ENCODE measurements around the gene CTTNBP2NL. TPM values are rescaled to one million over a fixed set of nuclear protein-coding genes. Genes with fewer than 3 reads are reported as not detected.
"Not testable (repeated sequence)": the region's sequence is repeated elsewhere in the genome, so short reads cannot be mapped to it uniquely, and the experiment has no call there.

CTTNBP2NL gene
- total RNA-seq, 1 donor from 2014 or later, result 24.8 TPM

- TF ChIP-seq POLR2AphosphoS5 (IDR thresholded peaks at IDR 0.05; ENCODE audit: insufficient read depth in 1 of 2, low read depth in 1 of 2), result no peak
- H3K36me3 ChIP-seq, result no peaks in the 10 kb centered on the region
- no peak for DNase-seq (ENCODE audit: extremely low spot score in 2 of 2)
- intact Hi-C loops (cut with DNase I), result no loop called here
- H3K4me3 ChIP-seq, result no peak overlapping the region
- H3K27me3 ChIP-seq, result no peaks in the 10 kb centered on the region
- H3K4me1 ChIP-seq, result peaks cover 31% of the 10 kb centered on the region
- H3K9me3 ChIP-seq, result no peaks in the 10 kb centered on the region
- H3K27ac ChIP-seq, result no peak overlapping the region
Measured at GRCh38 chr1:112448904-112449629, 53.1 kb downstream of the CTTNBP2NL start.

GRCh38 chr1:112449630-112449983 lies 53.6 kb downstream of the CTTNBP2NL start:
- TF ChIP-seq POLR2AphosphoS5 (IDR thresholded peaks at IDR 0.05; ENCODE audit: insufficient read depth in 1 of 2, low read depth in 1 of 2), result no peak
- TF ChIP-seq POLR2A (IDR thresholded peaks at IDR 0.05), result no peak
- no peak for TF ChIP-seq CTCF (IDR thresholded peaks at IDR 0.05)
- no peaks in the 10 kb centered on the region for H3K9me3 ChIP-seq
- H3K27ac ChIP-seq, result no peak overlapping the region
- no peaks in the 10 kb centered on the region for H3K27me3 ChIP-seq
- DNase-seq (ENCODE audit: extremely low spot score in 2 of 2), result no peak
- H3K4me3 ChIP-seq, result no peak overlapping the region
- intact Hi-C loops (cut with DNase I), result no loop called here
- no peaks in the 10 kb centered on the region for H3K36me3 ChIP-seq
- peaks cover 31% of the 10 kb centered on the region for H3K4me1 ChIP-seq

- peaks cover 0 to 3% of the 10 kb centered on the region in 2 donors for H3K36me3 ChIP-seq
- no peaks in the 10 kb centered on the region for H3K27me3 ChIP-seq
- H3K4me3 ChIP-seq, result no peak overlapping the region
- intact Hi-C loops (cut with DNase I), result no loop called here
- no peak for DNase-seq (ENCODE audit: extremely low spot score in 2 of 2)
- peaks cover 29% of the 10 kb centered on the region for H3K4me1 ChIP-seq
- H3K9me3 ChIP-seq, result no peaks in the 10 kb centered on the region
- no peak for TF ChIP-seq POLR2AphosphoS5 (IDR thresholded peaks at IDR 0.05; ENCODE audit: insufficient read depth in 1 of 2, low read depth in 1 of 2)
- TF ChIP-seq CTCF (IDR thresholded peaks at IDR 0.05), result no peak
- TF ChIP-seq POLR2A (IDR thresholded peaks at IDR 0.05), result no peak
- no peak overlapping the region for H3K27ac ChIP-seq
Measured at GRCh38 chr1:112450773-112451172, 54.8 kb downstream of the CTTNBP2NL start.

- H3K4me3 ChIP-seq; DNase-seq (ENCODE audit: extremely low spot score in 2 of 2); H3K27ac ChIP-seq; H3K36me3 ChIP-seq; intact Hi-C loops (cut with DNase I); H3K27me3 ChIP-seq; H3K9me3 ChIP-seq: not testable (repeated sequence)
- peaks cover 24% of the 10 kb centered on the region for H3K4me1 ChIP-seq
Measured at GRCh38 chr1:112451301-112451700, 55.3 kb downstream of the CTTNBP2NL start.

- intact Hi-C loops (cut with DNase I), result no loop called here
- Histone ChIP-seq H3K4me3 (no peak overlapping the region), H3K27ac (no peak overlapping the region), H3K36me3 (peaks cover 3 to 19% of the 10 kb centered on the region in 2 donors), H3K9me3 (no peaks in the 10 kb centered on the region), H3K4me1 (peaks cover 10% of the 10 kb centered on the region), H3K27me3 (no peaks in the 10 kb centered on the region)
- DNase-seq (ENCODE audit: extremely low spot score in 2 of 2), result no peak
- no peak for TF ChIP-seq CTCF (IDR thresholded peaks at IDR 0.05)
- no peak for TF ChIP-seq POLR2AphosphoS5 (IDR thresholded peaks at IDR 0.05; ENCODE audit: insufficient read depth in 1 of 2, low read depth in 1 of 2)
- TF ChIP-seq POLR2A (IDR thresholded peaks at IDR 0.05), result no peak
Measured at GRCh38 chr1:112453876-112454275, 57.9 kb downstream of the CTTNBP2NL start.

- no peaks in the 10 kb centered on the region for H3K9me3 ChIP-seq
- H3K4me1 ChIP-seq, result peaks cover 8% of the 10 kb centered on the region
- H3K27ac ChIP-seq, result no peak overlapping the region
- TF ChIP-seq CTCF (IDR thresholded peaks at IDR 0.05) (no peak), POLR2AphosphoS5 (IDR thresholded peaks at IDR 0.05; ENCODE audit: insufficient read depth in 1 of 2, low read depth in 1 of 2) (no peak), POLR2A (IDR thresholded peaks at IDR 0.05) (no peak)
- H3K4me3 ChIP-seq, result no peak overlapping the region
- no peak for DNase-seq (ENCODE audit: extremely low spot score in 2 of 2)
- H3K27me3 ChIP-seq, result no peaks in the 10 kb centered on the region
- intact Hi-C loops (cut with DNase I), result no loop called here
- H3K36me3 ChIP-seq, result peaks cover 3 to 19% of the 10 kb centered on the region in 2 donors
Measured at GRCh38 chr1:112454316-112454715, 58.3 kb downstream of the CTTNBP2NL start.

Measured in vagina (tissue), 2 donors.